Hindlimb muscle (tissue), 1 donor: ENCODE measurements around the gene CLEC16A. TPM values are rescaled to one million over a fixed set of nuclear protein-coding genes. Genes with fewer than 3 reads are reported as not detected.

Source experiments
- DNase-seq: peaks from one replicate; pipeline ENCODE4 v3.0.0-alpha.2; 2013
- polyA plus RNA-seq: library from polyadenylated mRNA; unstranded; fragments of 120-200 nt; gene quantifications from one replicate; pipeline ENCODE4 v1.2.1, GENCODE V29; 2013; ENCODE audit not compliant: insufficient read length

CLEC16A gene
- polyA plus RNA-seq, 1 donor: 19.1 TPM

DNA sequence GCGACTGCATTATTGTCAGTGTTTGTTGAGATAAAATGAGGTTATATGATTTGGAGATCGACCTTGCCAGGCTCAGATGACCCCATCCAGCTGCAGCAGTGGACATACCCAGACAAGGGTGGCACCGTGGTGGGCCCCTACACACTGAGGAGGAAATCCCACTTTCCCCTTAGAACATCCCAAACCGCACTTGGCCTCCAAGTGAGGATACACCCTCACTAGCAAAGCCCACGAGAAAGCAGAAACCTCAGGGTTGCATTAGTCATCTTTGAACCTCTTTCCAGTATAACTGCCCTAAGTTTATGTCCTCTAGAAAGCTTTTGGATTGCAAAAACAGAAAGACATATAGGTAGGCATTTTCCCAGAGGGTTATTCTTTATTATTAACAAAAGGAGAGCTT lies 101.5 kb downstream of the CLEC16A start:
- no peak for DNase-seq

DNA sequence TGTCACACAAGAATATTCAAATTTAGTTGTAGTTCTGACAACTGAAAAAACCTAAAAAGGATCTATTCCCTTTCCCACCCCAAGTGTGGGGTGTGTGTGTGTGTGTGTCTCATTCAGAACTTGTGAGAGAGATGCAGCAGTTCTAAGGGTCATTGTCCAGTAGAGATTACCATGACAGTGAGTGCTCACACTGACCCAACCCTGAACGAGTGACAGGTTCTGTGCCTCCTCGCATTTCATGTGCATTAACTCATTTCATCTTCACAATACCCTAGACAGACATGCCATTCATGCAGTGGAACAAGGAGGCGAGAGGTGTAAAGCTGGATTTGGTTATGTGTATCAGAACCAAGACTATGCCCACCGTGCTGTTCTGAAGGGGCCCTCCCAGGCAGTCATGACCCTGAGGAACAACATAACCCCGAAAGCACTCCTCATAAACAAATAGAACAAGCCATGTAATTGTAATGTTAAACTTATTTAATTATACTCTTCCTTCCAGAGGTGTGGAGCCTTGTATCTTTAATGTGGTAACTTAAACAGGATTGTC lies 102.1 kb downstream of the CLEC16A start:
- no peak for DNase-seq

DNA sequence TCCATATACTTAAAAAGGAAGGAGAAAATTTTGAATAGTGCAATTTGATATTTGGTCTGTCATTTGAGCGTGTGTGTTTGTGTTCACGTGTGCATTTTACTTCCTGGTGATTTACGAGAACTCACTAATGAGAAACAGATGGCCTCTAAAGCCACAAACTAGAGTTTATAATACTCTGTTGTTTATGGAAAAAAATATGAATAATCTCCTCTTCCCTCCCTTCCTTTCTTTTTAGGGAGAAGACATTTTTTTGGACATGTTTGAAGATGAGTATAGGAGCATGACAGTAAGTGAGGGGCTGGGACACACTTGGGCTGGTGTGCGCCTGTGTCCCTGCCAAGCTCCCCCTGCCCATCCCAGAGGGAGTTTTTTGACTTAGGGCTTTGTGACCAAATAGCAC lies 102.7 kb downstream of the CLEC16A start:
- DNase-seq: peak; percentile 72

DNA sequence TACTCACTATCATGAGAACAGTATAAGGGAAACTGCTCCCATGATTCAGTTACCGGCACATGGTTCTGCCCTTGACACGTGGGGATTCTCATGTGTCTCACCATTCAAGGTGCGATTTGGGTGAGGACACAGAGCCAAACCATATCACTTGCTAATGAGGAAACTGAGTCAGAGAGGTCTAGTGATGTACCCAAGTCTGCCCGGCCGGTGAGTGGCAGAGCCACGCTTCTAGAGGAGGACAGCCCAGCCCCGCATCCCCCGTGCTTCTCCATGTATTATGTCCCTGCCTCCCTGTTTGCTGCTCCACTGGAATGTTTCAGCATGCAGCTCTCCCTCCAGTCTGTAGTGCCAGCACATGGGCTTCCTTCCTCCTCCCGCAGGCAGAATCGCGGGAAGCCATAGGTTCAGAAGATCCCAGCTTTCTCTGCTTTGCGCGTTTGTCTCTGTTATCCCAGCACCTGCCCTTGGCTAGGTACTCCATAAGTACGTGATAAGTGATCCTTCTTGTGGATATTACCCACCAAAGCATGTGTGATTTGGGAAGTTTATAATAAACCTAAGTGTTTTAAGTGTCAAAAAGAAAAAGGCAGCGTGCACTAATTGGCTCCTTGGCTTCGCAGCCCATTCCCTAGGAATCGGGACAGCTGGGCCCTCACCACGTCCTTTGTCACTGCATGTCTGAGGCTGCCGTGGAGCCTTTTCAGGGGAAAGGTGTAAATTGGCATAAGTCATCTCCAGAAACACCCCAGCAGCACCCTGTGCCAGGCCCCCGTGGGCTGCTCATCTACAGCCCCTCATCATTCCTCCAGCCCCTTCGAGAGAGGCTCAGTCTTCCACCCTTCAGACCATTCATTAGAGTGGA lies 103.8 kb downstream of the CLEC16A start:
- no peak for DNase-seq

DNA sequence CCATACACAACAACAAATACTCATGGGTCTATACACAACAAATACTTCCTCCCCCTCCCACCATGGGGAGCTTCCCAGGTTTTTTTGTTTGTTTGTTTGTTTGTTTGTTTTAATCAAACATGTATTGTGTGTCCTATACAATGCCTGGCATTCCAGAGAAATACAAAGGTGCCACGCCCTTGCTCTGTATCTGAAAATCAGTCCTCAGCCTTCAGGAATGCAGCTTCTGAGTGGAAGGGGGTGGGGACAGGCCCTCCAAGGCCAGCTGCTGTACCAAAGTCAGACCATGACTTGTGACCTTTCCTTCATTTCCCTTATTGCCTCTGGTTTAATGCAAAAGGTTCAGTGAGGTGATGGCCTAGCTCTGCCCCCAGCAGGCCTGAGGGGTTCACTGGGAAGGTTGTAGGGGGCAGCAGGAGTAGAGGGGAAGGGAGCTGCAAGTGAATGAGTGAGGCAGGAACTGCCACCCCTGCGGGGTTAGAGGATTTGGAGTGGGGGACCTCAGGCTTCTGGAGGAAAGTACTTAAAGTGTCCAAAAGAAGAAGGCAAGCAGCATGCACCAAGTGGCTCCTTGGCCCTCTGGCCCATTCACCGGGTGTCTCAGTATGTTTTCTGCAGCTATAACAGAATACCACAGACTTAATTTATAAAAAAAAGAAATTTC lies 105.2 kb downstream of the CLEC16A start:
- DNase-seq: no peak

DNA sequence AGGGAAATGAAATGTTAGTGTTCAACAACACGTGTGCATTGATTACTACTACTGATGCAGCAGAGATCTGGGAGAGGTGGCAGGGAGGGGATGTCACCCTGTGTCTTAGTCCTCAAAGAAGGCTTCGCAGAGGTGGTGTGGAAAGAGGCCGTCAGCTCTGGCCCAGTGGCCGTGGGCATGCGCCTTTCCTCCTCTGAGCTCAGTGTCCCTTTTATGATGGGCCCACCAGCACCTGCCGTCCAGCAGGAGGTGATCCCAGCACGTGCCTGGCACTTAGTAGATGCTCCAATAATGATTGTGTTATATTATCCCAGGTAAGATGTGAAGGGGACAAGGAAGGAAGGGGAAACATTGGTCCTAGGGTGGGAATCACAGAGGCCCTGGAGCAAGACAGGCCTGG lies 106.2 kb downstream of the CLEC16A start:
- no peak for DNase-seq

DNA sequence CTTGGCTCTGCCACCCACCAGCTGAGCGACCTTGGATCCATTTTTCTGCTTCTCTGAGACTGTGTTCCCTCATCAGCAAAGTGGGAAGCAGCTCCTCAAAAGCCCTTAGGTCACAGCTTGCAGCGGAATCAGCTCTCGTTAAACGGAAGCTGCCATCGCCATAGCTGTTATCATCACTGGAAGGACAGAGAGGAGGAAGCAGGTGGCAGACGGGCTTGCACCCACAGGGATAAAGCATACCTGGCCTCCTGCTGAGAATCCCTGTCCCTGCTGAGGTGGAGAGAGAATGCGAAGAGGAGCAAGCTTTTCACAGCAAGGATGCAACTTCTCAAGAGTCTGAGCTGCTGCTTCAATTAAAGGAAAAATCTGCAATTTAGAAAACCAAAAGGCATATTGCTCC lies 106.6 kb downstream of the CLEC16A start:
- DNase-seq: no peak

DNA sequence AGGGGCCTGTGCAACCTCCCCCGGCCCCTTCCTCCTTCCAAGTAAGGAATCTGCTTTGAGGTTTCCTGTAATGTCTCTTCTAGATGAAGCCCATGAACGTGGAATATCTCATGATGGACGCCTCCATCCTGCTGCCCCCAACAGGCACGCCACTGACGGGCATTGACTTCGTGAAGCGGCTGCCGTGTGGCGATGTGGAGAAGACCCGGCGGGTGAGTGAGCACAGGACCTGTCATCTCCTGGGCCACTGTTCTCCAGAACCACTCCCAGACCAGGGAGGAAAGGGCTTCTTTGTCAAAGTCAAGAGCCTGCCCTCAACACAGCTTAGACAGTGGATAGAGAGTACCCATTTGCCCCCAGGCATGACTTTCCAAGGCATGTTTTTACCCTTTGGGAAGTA lies 107.1 kb downstream of the CLEC16A start:
- no peak for DNase-seq

DNA sequence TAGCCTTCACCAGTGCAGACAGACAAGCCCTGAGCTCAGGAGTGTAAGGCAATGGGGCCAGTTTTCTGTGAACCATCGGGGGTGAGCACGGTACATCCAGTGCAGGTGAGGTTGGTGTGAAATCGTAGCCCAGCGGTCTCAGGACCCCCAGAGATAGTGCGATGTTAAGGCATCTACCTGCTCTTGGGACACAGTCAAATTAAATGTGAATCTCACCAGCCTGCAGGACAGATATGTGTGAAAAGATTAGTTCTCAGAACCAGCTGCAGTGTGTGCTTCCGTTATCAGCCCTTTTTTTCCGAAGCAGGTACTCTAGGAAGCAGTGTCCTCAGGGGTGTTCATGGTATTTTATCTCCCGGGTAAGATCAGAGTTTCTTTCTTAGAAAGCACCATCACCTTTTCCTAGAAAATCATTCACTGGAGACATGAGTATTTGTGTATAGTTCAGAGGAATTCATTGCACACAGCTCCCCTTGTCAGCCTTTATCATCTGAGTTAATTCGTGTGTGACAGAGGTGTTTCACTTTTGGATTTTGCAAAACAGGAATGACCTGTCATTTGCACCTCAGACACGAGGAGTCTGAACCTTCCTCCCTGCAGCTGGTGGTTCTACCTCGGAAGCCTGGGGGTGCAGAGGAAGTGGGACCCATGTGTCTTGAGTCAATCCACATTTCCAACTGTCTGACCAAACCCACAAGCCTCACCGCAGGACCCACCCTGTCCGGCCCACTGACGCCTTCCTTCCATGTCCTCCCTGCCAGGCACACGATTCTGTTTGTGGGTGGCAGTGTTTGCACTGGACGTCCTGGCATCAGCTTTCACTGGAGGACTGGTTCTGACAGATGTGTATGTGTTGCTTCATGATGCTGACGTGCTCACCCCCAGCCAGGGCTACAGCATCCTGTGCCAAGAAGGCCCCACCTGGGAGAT lies 107.8 kb downstream of the CLEC16A start:
- no peak for DNase-seq

DNA sequence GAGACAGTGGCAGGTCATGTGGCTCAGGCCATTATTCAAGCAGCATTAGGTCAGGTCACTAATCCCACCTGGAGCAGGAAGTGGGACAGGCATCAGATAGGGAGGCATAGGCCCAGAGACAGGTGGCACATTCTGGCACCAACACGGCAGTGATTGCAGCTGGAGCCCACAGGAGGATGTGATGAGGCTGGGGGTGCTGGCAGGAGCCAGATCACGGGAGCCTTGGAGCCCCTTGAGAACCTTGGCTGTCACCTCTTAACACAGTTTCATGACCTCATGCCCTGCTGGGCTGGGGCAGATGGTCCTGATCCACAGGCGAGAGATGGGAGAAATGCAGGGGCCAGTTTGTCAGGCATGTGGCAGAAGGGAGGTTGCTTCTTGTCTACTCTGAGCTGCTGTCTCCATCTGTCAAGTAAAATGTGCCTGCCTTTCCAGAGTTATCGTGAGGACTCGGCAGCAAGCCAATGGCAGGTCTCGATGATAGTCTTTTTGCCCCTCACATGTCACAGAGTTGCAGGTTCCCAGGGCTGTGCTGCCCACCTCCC lies 109.6 kb downstream of the CLEC16A start:
- no peak for DNase-seq

DNA sequence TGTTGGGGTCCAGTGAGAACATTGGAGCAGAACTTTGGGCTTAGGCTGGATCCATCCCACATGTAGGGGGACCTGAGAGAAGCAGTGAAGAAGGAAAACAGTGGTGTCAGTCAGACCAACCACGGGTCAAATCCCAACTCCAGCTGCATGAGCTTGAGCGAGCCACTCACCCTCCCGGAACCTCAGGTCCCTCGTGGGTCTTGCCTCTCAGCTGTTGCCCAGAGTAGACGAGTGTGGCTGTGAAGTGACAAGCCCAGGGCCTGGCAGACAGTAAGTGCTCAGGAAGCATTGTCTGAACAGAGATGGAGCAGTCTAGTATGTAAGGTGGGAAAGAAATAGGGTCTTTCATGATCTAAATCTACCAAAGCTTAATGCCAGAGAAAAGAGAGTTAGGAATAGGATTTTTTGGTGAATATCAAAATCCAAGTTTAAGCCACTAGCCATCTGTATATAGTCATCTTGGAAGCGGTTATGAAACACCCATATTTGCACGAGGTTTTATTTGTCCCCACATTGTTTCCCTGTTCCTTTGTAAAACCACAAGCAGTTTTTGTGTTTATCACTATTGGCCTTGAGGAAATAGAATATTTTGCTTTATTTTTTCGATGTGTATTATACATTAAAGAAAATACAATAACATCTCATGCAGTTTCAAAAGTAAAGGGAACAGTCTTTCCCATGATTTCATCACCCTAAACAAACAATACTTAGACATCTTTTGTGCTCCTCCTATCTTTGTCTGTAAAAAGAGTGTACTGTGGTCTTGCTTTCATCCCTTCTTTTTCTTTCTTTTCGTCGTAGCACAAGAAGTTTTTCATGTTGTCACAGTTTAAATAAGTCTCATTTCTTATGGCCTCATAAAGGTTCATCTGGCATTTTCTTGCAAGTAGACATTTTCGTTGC lies 112.0 kb downstream of the CLEC16A start:
- DNase-seq: no peak

DNA sequence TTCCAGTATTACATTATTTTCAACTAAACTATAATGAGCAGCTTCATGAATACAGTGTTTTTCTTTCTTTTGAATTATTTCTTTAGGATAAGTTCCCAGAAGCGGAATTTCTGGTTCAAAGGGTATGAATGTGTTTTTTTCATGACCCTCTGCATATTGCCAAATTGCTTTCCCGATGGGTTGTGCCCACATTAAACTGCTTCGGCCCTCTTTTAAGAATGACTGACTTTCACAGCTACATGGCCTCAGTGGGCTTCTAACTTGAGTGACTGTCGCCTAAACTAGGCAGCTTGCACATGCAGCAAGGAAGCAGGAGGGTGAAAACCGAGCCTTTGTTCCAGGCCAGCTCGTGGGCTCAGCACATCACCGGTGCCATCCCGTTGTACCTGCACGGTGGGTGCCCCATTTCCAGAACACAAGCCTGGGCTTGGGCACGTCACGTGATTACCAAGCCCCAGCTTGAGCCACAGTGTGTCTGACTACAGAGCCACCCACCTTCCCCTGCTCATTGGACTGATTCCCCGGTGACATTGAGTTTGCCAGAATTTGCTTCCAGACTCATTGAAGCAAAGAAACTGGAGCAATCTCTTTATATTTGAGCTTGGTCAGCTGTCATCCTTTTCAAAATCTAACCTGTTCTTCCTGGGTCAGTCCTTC lies 112.8 kb downstream of the CLEC16A start:
- DNase-seq: no peak

DNA sequence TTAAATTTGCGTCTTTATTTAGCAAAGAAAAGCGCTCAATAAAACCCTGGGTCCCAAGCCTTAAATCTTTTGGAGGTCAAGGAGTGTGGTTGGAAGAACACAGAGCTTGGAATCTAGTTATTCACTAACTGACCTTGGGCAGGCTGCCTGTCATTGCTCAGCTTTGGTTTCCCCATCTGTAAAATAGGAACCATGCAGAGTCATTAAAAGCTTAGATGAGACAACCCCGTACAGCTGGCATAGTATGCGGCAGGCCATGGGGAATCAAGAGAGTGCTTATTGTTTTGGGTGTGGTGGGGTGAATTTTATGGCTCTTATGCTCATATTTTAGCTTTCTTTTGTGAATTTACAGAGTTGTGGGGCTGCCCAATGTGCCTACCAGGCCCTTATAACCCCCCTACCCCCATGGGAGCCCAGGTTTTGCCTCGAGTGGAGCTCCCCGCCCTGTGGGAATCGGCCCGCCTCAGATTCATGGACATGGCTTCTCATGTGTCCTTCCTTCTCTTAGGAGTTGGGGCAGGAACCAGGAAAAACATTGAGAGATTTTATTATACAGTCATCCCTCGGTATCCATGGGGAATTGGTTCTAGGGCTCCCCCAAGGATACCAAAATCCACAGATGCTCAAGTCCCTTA lies 113.5 kb downstream of the CLEC16A start:
- DNase-seq: no peak

DNA sequence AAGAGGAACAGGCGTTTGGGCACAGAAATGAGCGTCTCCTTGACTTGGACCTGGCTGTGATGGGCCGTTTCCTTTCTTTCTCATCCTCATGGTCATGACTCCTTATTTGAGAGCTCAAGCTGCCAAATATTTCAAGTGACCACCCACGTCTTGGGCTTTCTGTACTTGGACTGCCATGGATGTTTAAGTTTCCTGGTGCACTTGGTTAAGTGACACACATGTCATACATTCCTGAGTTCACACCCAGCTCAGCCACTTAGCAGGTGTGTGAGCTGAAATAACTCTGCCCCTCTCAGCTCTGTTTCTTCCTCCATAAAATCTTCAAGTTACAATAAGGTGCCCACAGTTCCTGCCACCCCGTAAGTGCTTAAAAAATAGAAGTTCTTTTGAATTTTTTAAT lies 114.5 kb downstream of the CLEC16A start:
- no peak for DNase-seq

DNA sequence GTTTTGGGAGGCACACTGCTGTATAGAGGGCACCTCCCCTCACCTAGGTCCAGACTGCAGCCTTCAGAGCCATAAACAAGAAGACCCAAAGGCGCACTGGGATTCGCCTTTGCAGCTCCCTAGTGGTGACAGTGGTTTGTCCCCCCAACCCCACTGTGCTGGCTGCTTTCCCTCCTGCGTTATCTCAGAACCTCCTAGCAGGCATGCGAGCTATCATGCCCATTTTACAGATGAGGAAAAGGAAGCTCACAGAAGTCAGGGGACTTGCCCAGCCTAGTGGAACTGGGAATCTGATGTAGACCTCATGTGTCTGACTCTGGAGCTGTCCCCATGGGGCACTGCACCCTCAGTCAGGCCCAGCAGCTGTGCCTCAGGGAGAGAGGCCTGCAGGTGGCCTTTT lies 115.2 kb downstream of the CLEC16A start:
- no peak for DNase-seq

DNA sequence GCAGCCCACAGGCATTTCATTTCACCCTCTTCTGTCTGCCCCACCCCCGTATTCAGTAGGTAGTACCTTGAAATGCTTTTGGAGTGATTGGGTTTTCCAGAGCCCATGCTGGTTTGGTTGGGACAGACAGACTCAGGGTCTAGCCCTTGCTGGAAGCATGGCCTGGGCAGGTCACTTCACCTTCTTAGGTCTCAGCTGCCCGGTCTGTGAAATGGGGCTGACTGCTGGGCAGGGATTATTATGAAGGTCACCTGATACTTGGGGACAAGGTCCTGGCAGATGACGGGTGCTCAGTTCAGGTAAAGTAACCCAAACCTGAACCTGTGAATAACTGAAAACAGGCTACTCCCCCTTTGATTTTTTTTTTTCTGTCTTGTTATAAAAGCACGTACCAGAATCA lies 116.0 kb downstream of the CLEC16A start:
- no peak for DNase-seq

DNA sequence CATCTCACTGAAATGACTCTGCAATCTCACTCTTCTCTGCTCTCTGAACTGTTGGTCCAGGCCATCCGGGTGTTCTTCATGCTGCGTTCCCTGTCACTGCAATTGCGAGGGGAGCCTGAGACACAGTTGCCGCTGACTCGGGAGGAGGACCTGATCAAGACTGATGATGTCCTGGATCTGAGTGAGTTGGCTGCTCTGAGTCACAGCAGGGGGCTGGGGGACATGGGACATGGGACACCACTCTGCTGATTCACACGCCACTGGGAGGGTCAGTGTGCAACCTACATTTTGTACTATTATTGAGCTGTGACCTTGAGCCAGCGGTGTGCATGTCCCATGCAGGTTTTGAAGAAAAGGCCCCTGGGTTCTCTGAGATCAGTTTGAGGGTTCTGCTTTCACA lies 116.5 kb downstream of the CLEC16A start:
- no peak for DNase-seq

DNA sequence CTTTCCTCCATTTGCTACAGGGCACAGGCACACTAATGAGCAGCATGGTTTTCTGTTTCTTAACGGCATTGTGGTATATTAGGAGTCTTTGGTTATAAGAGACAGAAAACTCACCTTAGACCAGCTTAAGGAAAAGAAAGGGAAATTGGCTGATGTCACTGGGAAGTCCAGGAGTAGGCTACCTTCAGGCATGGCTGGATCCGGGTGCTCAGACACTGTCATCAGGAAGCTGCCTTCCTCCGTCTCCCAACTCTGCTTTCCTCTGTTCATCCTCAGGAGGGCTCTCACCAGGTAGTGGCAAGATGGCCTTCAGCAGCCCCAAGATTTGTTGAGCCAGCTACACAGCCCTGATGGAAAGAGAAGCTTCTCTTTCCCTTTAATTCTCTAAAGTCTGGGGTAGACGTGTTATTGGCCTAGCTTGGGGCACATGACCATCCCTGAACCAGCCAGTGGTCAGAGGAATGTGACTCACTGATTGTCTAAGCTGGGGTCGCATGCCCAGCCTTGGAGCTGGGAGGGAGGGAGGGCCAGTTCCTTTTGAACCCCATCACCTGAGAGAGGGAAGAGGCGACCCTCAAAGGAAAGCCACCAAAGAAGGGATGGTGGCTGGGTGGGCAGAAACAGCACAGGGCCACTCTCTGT lies 117.4 kb downstream of the CLEC16A start:
- no peak for DNase-seq

DNA sequence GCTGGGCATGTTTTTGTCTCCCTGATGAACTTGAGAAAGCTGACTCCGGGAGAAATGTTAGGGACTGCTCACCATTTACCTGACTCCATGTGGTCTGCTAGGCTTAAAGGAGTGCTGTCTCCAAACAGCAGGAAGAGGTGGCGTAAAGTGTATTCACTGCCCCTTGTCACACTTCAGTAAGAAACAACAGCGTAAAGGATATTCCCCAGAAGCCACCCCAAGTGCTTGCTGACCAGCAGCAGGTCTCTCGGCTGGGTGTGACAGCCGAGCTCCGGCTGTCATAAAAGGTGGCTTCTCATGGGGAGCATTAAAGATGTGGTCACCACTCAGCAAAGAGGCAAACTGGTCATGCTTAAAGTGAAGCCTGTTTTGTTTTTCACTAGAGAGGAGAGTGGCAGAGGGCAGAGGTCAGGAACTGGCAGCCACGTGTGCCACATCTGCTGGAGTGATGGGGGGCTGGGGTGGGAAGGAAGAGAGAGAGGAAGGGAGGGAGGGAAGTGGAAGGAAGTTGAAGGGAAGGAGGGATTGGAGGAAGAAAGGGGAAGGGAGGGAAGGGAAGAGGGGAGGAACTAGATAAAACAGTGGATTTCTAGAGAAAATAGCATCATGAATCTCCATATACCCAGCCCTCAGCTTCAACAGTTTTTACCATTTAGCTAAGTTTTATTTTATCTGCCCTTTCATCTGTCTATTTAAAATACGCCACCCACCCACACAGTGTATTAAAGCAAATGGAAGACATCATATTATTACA lies 119.3 kb downstream of the CLEC16A start:
- no peak for DNase-seq
